ENCODE results near the gene TOR2A. TPM values are rescaled to one million over a fixed set of nuclear protein-coding genes. Genes with fewer than 3 reads are reported as not detected.
A peak's percentile ranks its signal among the peaks of the same experiment; 100 is the strongest.
"Not testable (repeated sequence)": the region's sequence is repeated elsewhere in the genome, so short reads cannot be mapped to it uniquely, and the experiment has no call there.

TOR2A gene
- polyA plus RNA-seq, 1 donor = 11.9 TPM

DNA sequence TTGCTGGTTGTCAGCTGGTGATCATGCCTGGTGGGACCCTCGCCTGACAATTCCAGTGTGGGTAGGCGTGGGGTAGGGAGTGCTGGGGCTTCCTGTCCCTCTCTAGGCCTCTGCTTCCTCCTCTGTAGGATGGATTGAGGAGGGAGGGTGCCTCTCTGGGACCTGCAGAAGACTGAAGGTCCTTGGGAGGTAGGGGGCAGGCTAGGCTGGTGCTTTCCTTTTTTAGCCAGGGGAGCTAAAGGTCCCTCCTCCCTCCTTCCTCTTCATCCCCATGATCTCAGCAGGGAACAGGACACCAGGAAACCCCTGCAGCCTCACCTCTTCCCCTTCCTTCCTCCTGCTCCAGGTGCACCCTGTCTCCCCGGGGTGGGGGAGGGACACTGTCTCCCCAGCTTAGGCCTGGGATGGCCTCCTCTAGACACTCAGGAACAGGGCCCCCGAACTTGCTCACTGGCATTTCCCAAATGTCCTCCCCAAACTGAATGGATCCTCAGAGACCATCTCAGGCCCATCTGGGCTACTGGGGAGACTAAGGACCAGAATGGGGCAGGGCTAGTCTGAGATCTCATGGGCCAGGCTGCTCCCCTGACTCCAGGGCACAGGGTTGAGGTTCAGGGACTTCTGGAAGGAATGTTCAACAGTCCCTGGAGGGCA is 35.0 kb upstream of the TOR2A start:
- DNase-seq = no peak

GRCh38 chr9:127769101-127769500 is 34.0 kb upstream of the TOR2A start:
- no peak for DNase-seq

- DNase-seq = no peak
Observed at GRCh38 chr9:127768698-127769097, 33.6 kb upstream of the TOR2A start.

DNA sequence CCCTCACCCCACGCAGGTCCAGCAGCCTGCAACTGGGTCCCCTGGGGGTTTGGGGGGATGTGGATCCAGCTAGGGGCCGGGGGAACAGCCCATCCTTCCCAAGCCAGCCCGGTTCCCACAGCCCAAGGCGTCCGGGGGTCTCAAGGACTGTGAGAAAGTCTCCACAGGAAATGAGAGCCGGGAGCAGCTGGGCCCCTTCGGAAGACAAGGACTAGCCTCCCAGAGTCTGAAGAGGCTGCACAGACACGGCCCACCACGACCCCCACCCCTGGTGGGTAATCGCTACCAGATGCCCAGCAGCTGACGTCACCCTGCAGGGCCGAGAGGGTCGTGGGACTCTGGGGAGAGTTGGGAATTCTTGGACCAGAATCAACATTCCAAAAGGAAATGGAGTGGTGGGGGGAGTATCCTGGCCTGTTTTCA is 32.8 kb upstream of the TOR2A start:
- peak; percentile 71 for DNase-seq

DNA sequence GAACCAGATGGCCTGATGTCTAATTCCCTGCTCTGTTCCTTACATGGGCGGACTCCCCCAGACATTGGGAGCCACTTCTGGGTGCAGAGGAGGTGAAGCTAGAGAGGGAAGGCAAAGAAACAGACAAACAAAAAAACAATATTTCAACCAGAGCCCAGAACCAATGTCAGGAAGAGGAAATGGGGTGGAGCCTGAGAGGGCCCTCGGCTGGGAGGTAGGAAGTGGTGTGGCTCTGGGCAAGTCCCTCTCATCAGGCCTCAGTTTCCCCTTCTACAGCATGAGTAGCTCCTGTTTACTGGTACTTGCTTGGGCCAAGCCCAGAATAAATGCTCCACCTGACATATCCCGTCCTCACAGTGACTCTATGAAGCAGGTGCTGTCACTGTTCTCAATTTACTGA is 32.3 kb upstream of the TOR2A start:
- no peak for DNase-seq

GRCh38 chr9:127765418-127765817 is 30.3 kb upstream of the TOR2A start:
- DNase-seq = no peak

- DNase-seq = no peak
Observed at GRCh38 chr9:127763918-127764384, 28.9 kb upstream of the TOR2A start.

DNA sequence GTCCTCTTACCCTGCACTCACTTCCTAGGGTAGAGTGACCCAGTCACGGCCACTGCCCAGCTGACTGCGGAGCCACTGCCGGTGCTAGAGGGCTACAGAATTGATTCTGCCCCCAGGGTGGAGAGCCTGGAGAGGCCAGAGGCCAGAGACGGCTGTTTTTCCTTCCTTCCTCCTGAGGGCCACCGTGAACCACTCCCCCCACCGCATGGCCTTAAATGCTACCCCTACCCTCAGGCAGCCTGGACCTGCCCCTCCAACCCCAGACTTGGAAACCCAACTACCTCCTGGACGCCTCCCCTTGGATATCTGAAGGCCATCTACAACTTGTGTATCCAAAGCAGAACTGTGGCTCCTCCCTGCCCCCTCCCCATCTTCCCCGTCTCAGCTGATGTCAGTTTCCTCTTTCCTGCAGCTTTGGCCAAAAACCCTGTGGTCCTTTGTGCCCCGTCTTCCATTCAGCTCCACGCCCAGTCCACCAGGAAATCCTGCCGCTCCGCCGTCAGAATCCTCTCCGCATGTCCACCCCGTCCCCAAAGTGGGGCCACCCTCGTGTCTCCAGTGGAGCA is 27.1 kb upstream of the TOR2A start:
- no peak for DNase-seq

DNA sequence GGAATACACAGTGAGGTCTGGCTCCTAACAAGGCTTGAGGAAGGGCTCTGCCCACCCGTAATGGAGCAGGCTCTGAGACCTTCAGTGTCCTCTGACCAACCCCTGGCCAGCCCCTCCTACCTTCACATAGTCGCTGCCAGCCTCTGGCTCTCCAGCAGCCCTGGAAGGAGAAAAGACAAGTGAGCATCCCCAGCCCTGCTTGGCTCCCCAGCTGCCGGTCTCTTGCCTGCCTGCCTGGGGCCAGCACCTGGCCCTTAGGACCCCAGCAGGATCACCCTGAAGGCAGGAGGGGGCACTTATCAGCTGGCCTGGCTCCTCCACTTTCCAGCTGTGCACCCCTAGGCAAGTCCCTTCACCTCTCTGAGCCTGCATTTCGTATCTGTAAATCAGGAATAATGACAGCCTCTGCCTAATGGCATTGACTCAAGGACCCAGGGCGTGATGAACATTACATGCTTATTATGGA is 26.4 kb upstream of the TOR2A start:
- DNase-seq = no peak

DNA sequence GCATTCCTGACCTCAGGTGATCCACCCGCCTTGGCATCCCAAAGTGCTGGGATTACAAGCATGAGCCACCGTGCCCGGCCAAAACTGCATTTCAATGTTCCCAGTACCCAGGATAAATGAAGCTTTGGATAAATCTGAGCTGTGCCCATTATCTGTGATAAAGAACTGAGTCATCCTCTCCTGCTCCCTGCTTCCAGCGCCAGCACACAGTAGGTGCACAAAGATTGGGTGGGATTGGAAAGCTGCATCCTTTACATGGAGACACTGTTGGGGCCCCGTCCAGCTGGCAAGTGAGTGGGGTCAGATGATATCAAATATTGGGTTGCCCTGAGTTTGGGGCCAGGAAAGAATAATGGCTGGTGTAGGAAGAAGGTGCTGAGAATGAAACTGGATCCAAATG is 26.0 kb upstream of the TOR2A start:
- no peak for DNase-seq

DNA sequence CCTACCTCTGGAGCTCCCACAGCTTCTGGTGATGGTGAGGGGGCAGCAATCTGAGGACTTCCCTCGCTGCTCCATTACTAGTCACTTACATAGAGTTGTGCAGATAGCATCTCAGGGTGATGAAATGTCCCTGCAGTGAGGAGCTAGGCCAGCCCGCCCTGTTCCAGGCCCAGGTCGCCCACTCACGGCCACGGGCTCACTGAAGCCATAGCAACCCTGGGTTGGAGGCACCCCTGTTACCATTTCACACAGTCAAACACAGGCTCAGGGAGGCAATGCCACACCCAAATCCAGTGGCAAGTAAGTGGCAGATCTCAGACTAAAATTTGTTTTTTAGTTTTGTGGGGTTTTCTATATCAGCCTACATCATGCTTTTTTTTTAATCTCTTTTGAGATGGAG is 23.7 kb upstream of the TOR2A start:
- DNase-seq = no peak

DNA sequence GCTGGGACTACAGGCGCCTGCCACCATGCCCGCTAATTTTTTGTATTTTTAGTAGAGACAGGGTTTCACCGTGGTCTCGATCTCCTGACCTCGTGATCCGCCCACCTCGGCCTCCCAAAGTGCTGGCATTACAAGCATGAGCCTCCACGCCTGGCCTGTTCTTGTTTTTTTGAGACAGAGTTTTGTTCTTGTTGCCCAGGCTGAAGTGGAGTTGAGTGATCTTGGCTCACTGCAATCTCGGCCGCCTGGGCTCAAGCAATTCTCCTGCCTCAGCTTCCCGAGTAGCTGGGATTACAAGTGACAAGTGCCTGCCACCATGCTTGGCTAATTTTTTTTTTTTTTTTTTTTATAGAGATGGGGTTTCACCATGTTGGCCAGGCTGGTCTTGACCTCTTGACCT is 21.7 kb upstream of the TOR2A start:
- DNase-seq = not testable (repeated sequence)

- no peak for DNase-seq
Observed at GRCh38 chr9:127756233-127756632, 21.1 kb upstream of the TOR2A start.

DNA sequence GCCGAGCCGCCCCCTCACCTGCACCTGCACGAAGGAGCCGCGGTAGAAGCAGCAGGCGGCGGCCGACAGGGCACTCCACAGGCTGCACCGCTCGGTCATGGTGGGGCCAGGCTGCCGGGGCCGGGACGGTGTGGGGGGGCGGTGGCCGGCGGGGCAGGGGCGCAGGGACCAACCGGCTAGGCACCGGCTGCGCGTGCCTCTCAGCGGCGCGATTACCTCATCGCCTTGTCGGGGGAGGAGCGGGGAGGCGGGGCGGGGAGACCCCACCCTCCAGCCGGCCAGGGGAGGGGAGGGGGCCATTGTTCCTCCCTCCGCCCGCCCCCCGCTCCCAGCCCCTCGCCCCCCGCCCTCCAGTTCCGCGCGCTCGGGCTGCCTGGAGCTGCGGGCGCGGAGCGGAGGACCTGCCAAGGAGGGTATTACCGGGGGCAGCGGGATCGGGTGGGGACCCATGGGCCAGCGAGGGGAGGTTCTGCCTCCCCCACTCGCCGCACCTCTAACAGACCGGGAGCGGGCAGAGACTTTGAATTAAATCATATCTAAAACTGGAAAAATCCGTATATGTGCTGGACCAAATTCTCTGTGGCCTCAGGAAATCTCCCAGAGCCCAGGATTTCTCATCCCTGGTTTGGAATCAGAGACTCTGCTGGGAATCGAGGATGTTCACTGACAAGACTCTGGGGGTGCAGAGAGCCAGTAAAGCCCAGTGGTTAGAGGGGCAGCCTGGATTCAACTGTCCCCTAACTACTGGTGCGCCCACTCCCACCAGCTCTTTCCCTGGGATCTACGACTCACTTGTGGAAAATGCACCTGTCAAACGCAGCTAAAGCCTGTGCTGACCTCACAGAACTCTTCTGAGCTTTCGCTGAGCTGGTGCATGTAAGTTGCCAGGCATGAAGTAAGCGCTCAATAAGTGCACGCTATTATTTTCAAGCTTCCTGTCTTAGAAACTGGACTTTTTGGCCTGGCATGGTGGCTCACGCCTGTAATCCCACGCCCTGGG is 20.3 kb upstream of the TOR2A start:
- no peak for DNase-seq

DNA sequence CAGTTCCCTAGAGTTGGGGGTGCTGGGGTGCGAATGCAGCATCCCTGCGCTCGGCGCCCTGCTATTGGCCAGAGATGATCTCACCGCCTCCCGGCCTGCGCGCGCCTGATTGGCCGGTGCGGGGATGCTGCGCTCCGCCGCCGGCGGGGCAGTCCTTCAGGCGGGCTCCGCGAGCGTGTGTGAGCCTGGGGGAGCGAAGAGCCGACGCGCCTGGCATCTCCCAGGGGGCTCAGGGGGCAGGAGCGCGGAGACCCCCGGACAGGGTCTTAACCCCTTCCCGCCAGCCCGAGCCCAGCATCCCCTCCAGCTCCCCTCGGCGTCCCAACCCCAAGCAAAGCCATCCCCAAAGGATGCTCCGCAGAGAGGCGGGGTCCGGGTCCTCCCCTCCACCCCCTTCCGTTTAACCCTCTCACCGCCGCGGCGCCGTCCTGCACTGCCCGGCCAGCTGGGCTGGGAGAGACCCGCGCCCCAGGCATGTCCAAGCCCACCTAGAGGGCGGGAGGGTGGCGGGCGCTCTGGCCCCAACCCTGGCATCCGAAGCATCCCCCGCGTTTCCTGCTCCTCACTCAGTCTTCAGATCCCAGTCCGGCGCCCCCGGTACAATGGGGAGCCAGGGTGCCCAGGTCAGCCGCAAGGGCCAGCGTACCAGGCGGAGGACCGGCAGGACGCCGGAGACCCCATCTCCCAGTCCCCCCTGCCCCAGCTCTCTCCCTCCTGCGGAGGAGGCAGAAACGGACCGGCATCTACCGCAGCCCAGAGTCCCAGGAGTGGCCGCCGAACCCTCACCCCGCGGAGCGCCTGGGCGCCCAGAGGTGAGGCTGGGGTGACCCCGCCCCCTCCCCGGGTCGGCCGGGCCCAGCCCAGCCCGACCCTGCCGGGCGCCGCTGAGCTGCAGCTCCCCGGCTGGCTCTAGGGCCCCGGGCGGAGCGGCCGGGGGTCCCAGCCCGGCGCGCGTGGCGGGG is 19.3 kb upstream of the TOR2A start:
- no peak for DNase-seq

DNA sequence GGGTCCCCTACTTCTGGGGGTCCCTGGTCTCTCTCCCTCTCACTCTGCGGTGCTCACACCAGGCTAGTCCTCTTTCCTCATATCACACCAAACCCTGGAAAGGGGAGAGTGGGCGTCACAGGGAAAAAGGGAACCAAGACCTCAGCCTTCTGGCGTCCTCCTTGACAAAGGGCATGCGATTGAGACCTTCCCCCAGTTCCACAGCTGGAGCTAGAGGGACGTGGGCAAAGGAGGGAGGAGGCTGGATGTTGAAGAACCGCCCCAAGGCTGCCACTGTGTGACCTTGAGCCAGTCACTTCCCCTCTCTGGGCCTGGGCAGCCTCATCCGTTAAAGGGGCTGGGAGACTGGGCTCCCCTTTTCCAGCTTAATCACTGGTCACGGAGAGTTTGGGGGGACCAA is 18.5 kb upstream of the TOR2A start:
- no peak for DNase-seq

- no peak for DNase-seq
Observed at GRCh38 chr9:127753148-127753547, 18.1 kb upstream of the TOR2A start.

DNA sequence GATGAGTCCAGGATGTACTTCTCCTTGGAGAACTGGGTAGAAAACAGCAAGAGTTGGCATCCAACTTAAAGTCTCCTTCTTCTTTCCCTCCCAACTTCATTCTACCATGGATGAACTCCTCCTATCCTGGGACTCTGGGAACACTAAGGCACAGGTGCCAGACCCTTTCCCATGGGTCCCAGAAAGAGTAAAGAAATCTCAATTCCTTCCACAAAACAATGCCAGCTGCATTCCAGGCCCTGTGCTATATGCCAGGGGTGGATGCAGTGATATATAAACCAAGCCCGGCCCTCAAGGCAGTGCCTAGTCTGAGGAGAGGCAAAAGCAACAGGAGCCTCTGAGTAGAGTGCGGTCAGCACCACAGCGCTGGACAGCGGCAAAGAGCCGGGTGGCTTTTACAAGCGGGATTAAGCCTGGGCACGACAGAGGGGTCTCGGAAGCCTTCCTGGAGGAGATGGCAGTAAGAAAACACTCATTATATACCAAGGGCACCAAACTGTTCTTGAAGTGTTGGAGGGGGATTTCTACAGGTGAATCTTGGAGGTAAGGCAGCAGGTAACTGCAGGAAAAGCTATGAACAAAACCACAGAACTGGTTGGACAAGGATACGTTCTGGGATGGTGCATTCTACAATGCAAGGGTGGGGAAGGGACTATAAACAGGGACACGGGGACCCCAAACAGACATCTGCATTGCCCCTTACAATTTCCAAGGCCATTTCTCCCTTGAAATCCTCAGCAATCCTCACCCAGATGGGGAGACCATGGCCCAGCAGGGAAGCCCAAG is 16.4 kb upstream of the TOR2A start:
- no peak for DNase-seq

DNA sequence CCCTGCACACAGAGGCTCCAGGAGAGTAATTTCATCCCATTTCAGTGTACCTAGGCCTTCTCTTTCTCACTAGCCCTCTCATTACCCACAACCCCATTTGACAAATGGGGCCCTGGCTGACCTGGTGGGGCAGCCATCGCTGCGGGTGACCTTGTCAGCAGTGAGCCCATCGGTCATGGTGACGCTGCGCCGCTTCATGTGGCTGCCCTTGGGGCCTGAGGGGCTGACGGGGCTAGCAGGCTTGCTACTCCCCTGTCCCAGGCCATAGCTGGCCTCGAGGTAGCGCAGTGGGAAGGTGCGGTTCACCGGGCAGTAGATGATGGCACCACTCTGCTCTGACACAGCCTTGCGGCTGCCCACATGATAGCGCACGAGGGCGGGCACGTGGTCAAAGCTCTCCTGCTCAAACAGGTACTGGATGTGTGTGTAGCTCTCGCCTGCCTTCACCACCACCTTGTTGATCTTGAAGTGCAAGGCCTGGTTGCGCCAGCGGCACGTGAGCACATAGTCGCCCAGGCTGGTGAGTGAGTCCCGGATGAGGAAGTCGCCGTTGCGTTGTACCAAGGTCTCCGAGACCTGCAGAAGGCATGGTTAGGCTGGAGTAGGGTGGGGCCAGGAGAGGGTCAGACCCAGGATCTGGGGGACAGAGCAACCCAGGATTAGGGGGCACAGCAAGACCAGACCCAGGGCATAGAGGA is 14.1 kb upstream of the TOR2A start:
- no peak for DNase-seq

DNA sequence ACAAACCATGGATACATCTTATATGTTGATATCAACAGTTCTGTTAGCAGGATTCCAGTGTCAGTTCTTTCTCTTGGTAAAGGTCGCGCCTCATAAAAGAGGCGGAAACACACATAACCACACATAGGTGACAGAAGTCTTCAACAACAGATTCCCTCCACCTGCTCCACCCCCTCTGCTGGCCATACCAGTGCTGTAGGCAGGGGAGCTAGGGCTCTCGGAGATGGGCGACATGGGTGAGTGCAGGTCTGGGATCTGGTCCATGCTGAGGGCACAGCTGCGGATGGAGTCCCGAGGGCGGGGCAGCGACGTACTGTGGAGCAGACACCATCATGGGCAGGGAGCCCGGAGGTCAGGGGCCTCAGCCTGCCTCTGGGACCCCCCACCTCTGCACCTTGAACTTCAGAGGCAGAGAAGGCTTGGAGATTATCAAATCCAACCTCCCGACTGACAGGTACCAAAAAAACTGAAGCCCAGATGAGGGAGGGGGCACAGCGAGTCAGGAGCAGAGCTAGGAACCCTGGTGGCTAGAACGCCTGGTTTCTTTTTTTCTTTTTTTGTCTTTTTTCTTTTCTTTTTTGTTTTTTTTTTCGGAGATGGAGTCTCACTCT is 12.0 kb upstream of the TOR2A start:
- no peak for DNase-seq

All from left kidney (tissue), 2 donors.